Measurements from ENCODE around the gene RNASE4.

RNASE4 gene

GRCh38 chr14:20690848-20691640, 6.7 kb downstream of the RNASE4 start:
- H3K4me3 ChIP-seq (replicated peaks; ENCODE audit: low read depth, low read length), result no peak overlapping the region
- no peaks in the 10 kb centered on the region for H3K36me3 ChIP-seq (ENCODE audit: control insufficient read depth, insufficient read depth, low read length)
- H3K27me3 ChIP-seq (replicated peaks; ENCODE audit: control insufficient read depth, insufficient read depth, low read length), result no peaks in the 10 kb centered on the region
- TF ChIP-seq, protein P1, sequence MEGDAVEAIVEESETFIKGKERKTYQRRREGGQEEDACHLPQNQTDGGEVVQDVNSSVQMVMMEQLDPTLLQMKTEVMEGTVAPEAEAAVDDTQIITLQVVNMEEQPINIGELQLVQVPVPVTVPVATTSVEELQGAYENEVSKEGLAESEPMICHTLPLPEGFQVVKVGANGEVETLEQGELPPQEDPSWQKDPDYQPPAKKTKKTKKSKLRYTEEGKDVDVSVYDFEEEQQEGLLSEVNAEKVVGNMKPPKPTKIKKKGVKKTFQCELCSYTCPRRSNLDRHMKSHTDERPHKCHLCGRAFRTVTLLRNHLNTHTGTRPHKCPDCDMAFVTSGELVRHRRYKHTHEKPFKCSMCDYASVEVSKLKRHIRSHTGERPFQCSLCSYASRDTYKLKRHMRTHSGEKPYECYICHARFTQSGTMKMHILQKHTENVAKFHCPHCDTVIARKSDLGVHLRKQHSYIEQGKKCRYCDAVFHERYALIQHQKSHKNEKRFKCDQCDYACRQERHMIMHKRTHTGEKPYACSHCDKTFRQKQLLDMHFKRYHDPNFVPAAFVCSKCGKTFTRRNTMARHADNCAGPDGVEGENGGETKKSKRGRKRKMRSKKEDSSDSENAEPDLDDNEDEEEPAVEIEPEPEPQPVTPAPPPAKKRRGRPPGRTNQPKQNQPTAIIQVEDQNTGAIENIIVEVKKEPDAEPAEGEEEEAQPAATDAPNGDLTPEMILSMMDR (IDR thresholded peaks at IDR 0.05; ENCODE audit: insufficient read depth, low read length, poor library complexity, severe bottlenecking), result peak; percentile 85
- no peak for DNase-seq (ENCODE audit: extremely low read depth, insufficient read length)

DNA sequence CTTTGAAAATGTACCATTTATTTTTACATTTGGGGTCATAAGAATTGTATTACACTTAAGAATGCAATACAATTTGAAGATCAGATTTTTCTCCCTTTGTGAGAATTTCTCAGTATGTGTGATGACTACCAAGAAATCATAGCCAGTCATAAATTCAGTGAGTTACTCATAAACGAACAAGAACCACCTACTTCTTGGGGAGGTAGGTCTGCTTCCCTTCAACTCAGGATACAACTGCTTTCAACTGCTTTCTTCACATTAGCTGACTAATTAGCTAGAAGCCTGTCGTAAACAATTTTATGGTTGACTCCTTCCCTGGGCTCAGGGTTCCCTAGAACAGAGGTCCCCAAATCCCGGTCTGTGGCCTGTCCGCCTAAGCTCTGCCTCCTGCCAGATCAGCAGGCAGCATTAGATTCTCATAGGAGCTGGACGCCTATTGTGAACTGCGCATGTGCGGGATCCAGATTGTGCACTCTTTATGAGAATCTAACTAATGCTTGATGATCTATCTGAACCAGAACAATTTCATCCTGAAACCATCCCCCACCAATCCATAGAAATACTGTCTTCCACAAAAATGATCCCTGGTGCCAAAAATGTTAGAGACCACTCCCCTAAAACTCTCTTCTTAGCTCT, 7.9 kb downstream of the RNASE4 start:
- H3K27me3 ChIP-seq (replicated peaks; ENCODE audit: control insufficient read depth, insufficient read depth, low read length), result no peaks in the 10 kb centered on the region
- no peaks in the 10 kb centered on the region for H3K36me3 ChIP-seq (ENCODE audit: control insufficient read depth, insufficient read depth, low read length)
- TF ChIP-seq, protein P1 (IDR thresholded peaks at IDR 0.05; ENCODE audit: insufficient read depth, low read length, poor library complexity, severe bottlenecking), result no peak
- no peak for DNase-seq (ENCODE audit: extremely low read depth, insufficient read length)
- H3K4me3 ChIP-seq (replicated peaks; ENCODE audit: low read depth, low read length), result no peak overlapping the region

DNA sequence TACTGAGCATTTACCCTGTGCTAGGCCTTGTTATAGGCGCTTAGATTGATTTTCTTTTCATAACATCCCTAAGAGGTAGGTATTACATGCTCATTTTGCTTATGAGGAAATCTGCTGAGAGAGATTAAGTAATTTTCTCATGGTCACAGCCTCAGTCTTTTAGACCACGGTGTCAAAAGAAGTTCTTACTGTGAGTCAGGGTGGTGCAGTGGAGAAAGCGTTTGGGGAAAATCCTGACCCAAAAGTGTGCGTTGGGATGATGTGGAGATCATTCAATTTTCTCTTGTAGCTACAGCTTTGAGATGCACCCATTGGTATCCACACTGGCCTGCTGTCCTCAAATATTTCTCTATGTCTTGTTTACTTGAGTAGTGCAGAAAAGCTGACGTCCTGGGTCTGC, 12.4 kb downstream of the RNASE4 start:
- H3K27me3 ChIP-seq (replicated peaks; ENCODE audit: control insufficient read depth, insufficient read depth, low read length), result no peaks in the 10 kb centered on the region; the same call in 1 of the 2 replicates
- no peaks in the 10 kb centered on the region for H3K36me3 ChIP-seq (ENCODE audit: control insufficient read depth, insufficient read depth, low read length)
- no peak overlapping the region for H3K4me3 ChIP-seq (replicated peaks; ENCODE audit: low read depth, low read length)
- TF ChIP-seq, protein P1 (IDR thresholded peaks at IDR 0.05; ENCODE audit: insufficient read depth, low read length, poor library complexity, severe bottlenecking), result no peak
- DNase-seq (ENCODE audit: extremely low read depth, insufficient read length), result no peak

DNA sequence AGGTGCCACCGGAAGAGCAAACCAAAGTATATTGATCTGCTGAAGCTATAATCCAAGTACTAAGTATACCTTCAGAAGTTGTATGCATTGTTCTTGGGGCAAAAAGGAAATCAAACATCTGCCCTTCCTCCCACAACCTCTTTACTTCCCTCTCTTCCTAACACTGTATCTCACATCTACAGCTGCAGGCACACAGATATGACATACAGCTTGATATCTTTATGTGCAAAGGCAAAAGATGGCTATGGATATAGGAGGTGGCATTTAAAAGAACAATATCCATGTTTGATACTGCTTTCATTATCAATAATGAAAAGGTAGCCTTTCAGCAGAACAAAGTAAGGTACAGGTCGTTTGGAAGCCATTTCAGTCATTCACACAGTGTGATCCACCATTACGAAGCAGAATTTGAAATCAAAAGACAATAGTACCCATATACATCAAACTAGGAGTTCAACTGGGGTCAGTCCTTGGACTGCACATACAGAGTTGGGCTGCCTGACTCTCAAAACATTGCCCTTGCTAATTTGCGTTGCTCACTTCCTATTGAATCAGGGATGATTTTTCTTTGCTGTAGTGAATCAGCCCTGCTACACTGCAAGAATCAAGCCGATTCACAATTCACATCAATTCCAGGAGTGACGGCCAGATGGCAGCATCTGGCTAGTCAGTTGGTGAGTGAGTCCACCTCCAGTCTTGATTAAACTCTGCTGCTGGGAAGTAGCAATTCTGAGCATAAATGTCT, 13.1 kb downstream of the RNASE4 start:
- Histone ChIP-seq H3K4me3 (replicated peaks; ENCODE audit: low read depth, low read length) (no peak overlapping the region), H3K36me3 (ENCODE audit: control insufficient read depth, insufficient read depth, low read length) (no peaks in the 10 kb centered on the region), H3K27me3 (replicated peaks; ENCODE audit: control insufficient read depth, insufficient read depth, low read length) (no peaks in the 10 kb centered on the region; the same call in 1 of the 2 replicates)
- DNase-seq (ENCODE audit: extremely low read depth, insufficient read length), result no peak
- TF ChIP-seq, protein P1 (IDR thresholded peaks at IDR 0.05; ENCODE audit: insufficient read depth, low read length, poor library complexity, severe bottlenecking), result peak; percentile 69

DNA sequence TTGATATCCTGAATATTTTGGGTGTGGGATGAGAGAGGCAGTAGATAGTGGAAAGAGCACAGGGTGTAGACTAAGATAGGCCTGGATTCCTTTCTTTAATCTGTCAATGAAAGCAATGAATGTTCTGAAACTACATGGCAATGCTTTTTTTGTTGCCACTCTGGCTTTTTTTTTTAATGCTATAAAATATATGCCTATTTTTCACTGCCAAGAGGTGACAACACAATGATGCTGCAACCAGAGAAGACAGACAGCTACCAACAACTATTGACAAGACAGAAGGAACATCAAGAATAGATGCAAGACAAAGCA, 13.6 kb downstream of the RNASE4 start:
- TF ChIP-seq, protein P1 (IDR thresholded peaks at IDR 0.05; ENCODE audit: insufficient read depth, low read length, poor library complexity, severe bottlenecking), result no peak
- no peak for DNase-seq (ENCODE audit: extremely low read depth, insufficient read length)
- H3K27me3 ChIP-seq (replicated peaks; ENCODE audit: control insufficient read depth, insufficient read depth, low read length), result no peaks in the 10 kb centered on the region; the same call in 1 of the 2 replicates
- H3K4me3 ChIP-seq (replicated peaks; ENCODE audit: low read depth, low read length), result no peak overlapping the region
- H3K36me3 ChIP-seq (ENCODE audit: control insufficient read depth, insufficient read depth, low read length), result no peaks in the 10 kb centered on the region
